ENCODE results near the gene ANKHD1. TPM values are rescaled to one million over a fixed set of nuclear protein-coding genes. Genes with fewer than 3 reads are reported as not detected.
A peak's percentile ranks its signal among the peaks of the same experiment; 100 is the strongest.

ANKHD1 gene
- total RNA-seq, 4 donors from 2014 or later = 51.3 to 93.6 (median 72.7) TPM

- H3K36me3 ChIP-seq = peaks cover 0 to 19% of the 10 kb centered on the region in 2 donors
- TF ChIP-seq CTCF (IDR thresholded peaks at IDR 0.05 in 4 of 5, conservative IDR thresholded peaks at IDR 0.05 in 1 of 5) (no peak), POLR2A (IDR thresholded peaks at IDR 0.05) (no peak)
- DNase-seq (no peak), ATAC-seq (no peak)
- peaks cover 84 to 85% of the 10 kb centered on the region in 2 donors for H3K4me1 ChIP-seq
- intact Hi-C loops (cut with DNase I; ENCODE audit: low total_unique reads) (no loop called here), in situ Hi-C loops (cut with MboI; ENCODE audit: low sequenced_read_pairs in 4 of 4) (loop anchor here in 2 of 4 donors (5.0 to 25.0 kb wide), 2 partner anchors 76 to 329 kb away; no protein-coding TSS in a partner anchor)
- H3K9me3 ChIP-seq = no peaks in the 10 kb centered on the region
- peak overlapping the region; percentile 97 to 99 (median 98) for H3K27ac ChIP-seq
- no peak overlapping the region for H3K4me3 ChIP-seq
- no peaks in the 10 kb centered on the region for H3K27me3 ChIP-seq
Measured at GRCh38 chr5:140566665-140567064, 165.0 kb downstream of the ANKHD1 start.

- Histone ChIP-seq H3K27me3 (no peaks in the 10 kb centered on the region), H3K4me1 (peaks cover 80 to 86% of the 10 kb centered on the region in 2 donors), H3K27ac (peak overlapping the region; percentile 97 to 99 (median 98)), H3K4me3 (no peak overlapping the region), H3K36me3 (peaks cover 0 to 13% of the 10 kb centered on the region in 2 donors), H3K9me3 (no peaks in the 10 kb centered on the region)
- DNase-seq (no peak), ATAC-seq (no peak)
- TF ChIP-seq CTCF (IDR thresholded peaks at IDR 0.05 in 4 of 5, conservative IDR thresholded peaks at IDR 0.05 in 1 of 5) = no peak
- TF ChIP-seq POLR2A (IDR thresholded peaks at IDR 0.05) = no peak
- intact Hi-C loops (cut with DNase I; ENCODE audit: low total_unique reads) = no loop called here
- in situ Hi-C loops (cut with MboI; ENCODE audit: low sequenced_read_pairs in 4 of 4) = loop anchor here in 2 of 4 donors (5.0 to 25.0 kb wide), 2 partner anchors 75 to 330 kb away; no protein-coding TSS in a partner anchor
Measured at GRCh38 chr5:140567136-140567818, 165.6 kb downstream of the ANKHD1 start.

- H3K27me3 ChIP-seq = no peaks in the 10 kb centered on the region
- H3K4me1 ChIP-seq = peaks cover 74 to 80% of the 10 kb centered on the region in 2 donors
- no peak for TF ChIP-seq POLR2A (IDR thresholded peaks at IDR 0.05)
- no peak for TF ChIP-seq CTCF (IDR thresholded peaks at IDR 0.05 in 4 of 5, conservative IDR thresholded peaks at IDR 0.05 in 1 of 5)
- peaks cover 0 to 13% of the 10 kb centered on the region in 2 donors for H3K36me3 ChIP-seq
- DNase-seq (no peak), ATAC-seq (no peak)
- H3K4me3 ChIP-seq = no peak overlapping the region
- H3K9me3 ChIP-seq = no peaks in the 10 kb centered on the region
- in situ Hi-C loops (cut with MboI; ENCODE audit: low sequenced_read_pairs in 4 of 4) = loop anchor here in 2 of 4 donors (5.0 to 25.0 kb wide), 2 partner anchors 74 to 331 kb away; no protein-coding TSS in a partner anchor
- peak overlapping the region; percentile 97 to 99 (median 98) for H3K27ac ChIP-seq
- intact Hi-C loops (cut with DNase I; ENCODE audit: low total_unique reads) = no loop called here
Measured at GRCh38 chr5:140567871-140568270, 166.2 kb downstream of the ANKHD1 start.

- Histone ChIP-seq H3K27ac (peak overlapping the region; percentile 97 to 99 (median 98)), H3K4me3 (peak overlapping the region in 3 of 4 donors; percentile 0 to 35 (median 15))
- intact Hi-C loops (cut with DNase I; ENCODE audit: low total_unique reads) = no loop called here
Measured at GRCh38 chr5:140568443-140569063, 166.9 kb downstream of the ANKHD1 start.

More at GRCh38 chr5:140568443-140569063, 166.9 kb downstream of the ANKHD1 start:
- Histone ChIP-seq H3K27me3 (no peaks in the 10 kb centered on the region), H3K9me3 (no peaks in the 10 kb centered on the region), H3K36me3 (peaks cover 0 to 13% of the 10 kb centered on the region in 2 donors), H3K4me1 (peaks cover 68 to 74% of the 10 kb centered on the region in 2 donors)
- no peak for TF ChIP-seq POLR2A (IDR thresholded peaks at IDR 0.05)
- no peak for TF ChIP-seq CTCF (IDR thresholded peaks at IDR 0.05 in 4 of 5, conservative IDR thresholded peaks at IDR 0.05 in 1 of 5)
- in situ Hi-C loops (cut with MboI; ENCODE audit: low sequenced_read_pairs in 4 of 4) = loop anchor here in 2 of 4 donors (5.0 to 25.0 kb wide), 2 partner anchors 74 to 331 kb away; no protein-coding TSS in a partner anchor
- ATAC-seq (no peak), DNase-seq (no peak)

Measured in gastrocnemius medialis (tissue), 4 donors.